GM12875 (cell line): ENCODE results near the gene MRTFA.

ENCODE experiments used
- H3K4me3 ChIP-seq: one replicate; pipeline ENCODE4 v1.5.1; 2011; ENCODE audit warnings: low read depth, low read length, control low read depth
- CTCF ChIP-seq: IDR thresholded peaks from 2 replicates; pipeline ENCODE4 v1.5.1; 2011; ENCODE audit warnings: low read depth, mild to moderate bottlenecking, control low read depth, inconsistent platforms, low read length, moderate library complexity, borderline replicate concordance; ENCODE audit not compliant: insufficient read depth

MRTFA gene

GRCh38 chr22:40671369-40671768 is 34.9 kb upstream of the MRTFA start:
- H3K4me3 ChIP-seq = no peak overlapping the region
- no peak for TF ChIP-seq CTCF

- no peak overlapping the region for H3K4me3 ChIP-seq
- no peak for TF ChIP-seq CTCF
Measured at GRCh38 chr22:40670058-40670457, 33.5 kb upstream of the MRTFA start.

GRCh38 chr22:40668611-40669411 is 32.3 kb upstream of the MRTFA start:
- no peak overlapping the region for H3K4me3 ChIP-seq
- TF ChIP-seq CTCF = no peak

GRCh38 chr22:40666151-40666848 is 29.8 kb upstream of the MRTFA start:
- TF ChIP-seq CTCF = no peak

GRCh38 chr22:40665312-40665711 is 28.8 kb upstream of the MRTFA start:
- no peak for TF ChIP-seq CTCF

More at GRCh38 chr22:40666151-40666848, 29.8 kb upstream of the MRTFA start:
- H3K4me3 ChIP-seq = no peak overlapping the region

GRCh38 chr22:40661671-40662070 is 25.2 kb upstream of the MRTFA start:
- no peak for TF ChIP-seq CTCF
- H3K4me3 ChIP-seq = no peak overlapping the region

More at GRCh38 chr22:40665312-40665711, 28.8 kb upstream of the MRTFA start:
- no peak overlapping the region for H3K4me3 ChIP-seq
